ENCODE data around the gene TTLL3. TPM values are rescaled to one million over a fixed set of nuclear protein-coding genes. Genes with fewer than 3 reads are reported as not detected.

The TTLL3 gene
- polyA plus RNA-seq, 1 donor (not counting 4 experiments of a cell fraction or from before 2014, with no cell fraction given) = 11.3 TPM

GRCh38 chr3:9793161-9793781 lies 16.8 kb upstream of the TTLL3 start:
- H3K9me3 ChIP-seq (ENCODE audit: control insufficient read depth, low read depth, low read length) = no peaks in the 10 kb centered on the region
- dilution Hi-C loops (cut with MboI; ENCODE audit: extremely low pct_ligation_motif_present, low sequenced_read_pairs) = no loop called here
- FAIRE-seq (no peak), DNase-seq (ENCODE audit: low read depth, low spot score) (no peak)
- H4K20me1 ChIP-seq (ENCODE audit: control insufficient read depth, extremely low read depth, insufficient read depth, low read length) = peaks cover 2% of the 10 kb centered on the region
- peak overlapping the region; percentile 61 to 100 (median 86) for H3K4me3 ChIP-seq (ENCODE audit: control insufficient read depth in 2 of 3, extremely low read depth in 1 of 3, insufficient read depth in 2 of 3, low read depth in 1 of 3, low read length in 3 of 3)
- H2AFZ ChIP-seq (ENCODE audit: control insufficient read depth, low read length) = peak overlapping the region; percentile 82
- H3K9me1 ChIP-seq (ENCODE audit: control insufficient read depth, extremely low read depth, insufficient read depth, low read length) = no peaks in the 10 kb centered on the region
- H3K9ac ChIP-seq (ENCODE audit: control insufficient read depth, extremely low read depth, insufficient read depth, low read length) = peak overlapping the region; percentile 96
- peak overlapping the region; percentile 98 for H3K4me2 ChIP-seq (ENCODE audit: control insufficient read depth, extremely low read depth, insufficient read depth, low read depth, low read length)
- peak overlapping the region; percentile 81 for H3K27ac ChIP-seq (ENCODE audit: control insufficient read depth, insufficient read depth, low read length)
- TF ChIP-seq CTCF (optimal IDR thresholded peaks at IDR 0.05 in 1 of 3, IDR thresholded peaks at IDR 0.05 in 1 of 3, conservative IDR thresholded peaks at IDR 0.05 in 1 of 3; ENCODE audit: extremely low read depth in 1 of 3, insufficient read depth in 2 of 3, low read length in 3 of 3) (no peak), EZH2 (IDR thresholded peaks at IDR 0.05; ENCODE audit: low read length) (no peak)
- H3K79me2 ChIP-seq (ENCODE audit: control insufficient read depth, insufficient read depth, low read length) = peaks cover 57% of the 10 kb centered on the region
- peaks cover 13 to 27% of the 10 kb centered on the region in 2 experiments for H3K36me3 ChIP-seq (ENCODE audit: control insufficient read depth in 2 of 2, extremely low read depth in 1 of 2, insufficient read depth in 2 of 2, low read length in 2 of 2)
- no peaks in the 10 kb centered on the region for H3K27me3 ChIP-seq (ENCODE audit: control insufficient read depth, extremely low read depth, insufficient read depth, low read length)
- H3K4me1 ChIP-seq (ENCODE audit: control insufficient read depth, extremely low read depth, insufficient read depth, low read length) = peaks cover 14% of the 10 kb centered on the region

- H4K20me1 ChIP-seq (ENCODE audit: control insufficient read depth, extremely low read depth, insufficient read depth, low read length) = peaks cover 2% of the 10 kb centered on the region
- no peak overlapping the region for H3K4me2 ChIP-seq (ENCODE audit: control insufficient read depth, extremely low read depth, insufficient read depth, low read depth, low read length)
- H3K36me3 ChIP-seq (ENCODE audit: control insufficient read depth in 2 of 2, extremely low read depth in 1 of 2, insufficient read depth in 2 of 2, low read length in 2 of 2) = peaks cover 13 to 32% of the 10 kb centered on the region in 2 experiments
- no peak for FAIRE-seq
- no peak overlapping the region for H3K9ac ChIP-seq (ENCODE audit: control insufficient read depth, extremely low read depth, insufficient read depth, low read length)
- no peak overlapping the region for H3K4me3 ChIP-seq (ENCODE audit: control insufficient read depth in 2 of 3, extremely low read depth in 1 of 3, insufficient read depth in 2 of 3, low read depth in 1 of 3, low read length in 3 of 3)
- dilution Hi-C loops (cut with MboI; ENCODE audit: extremely low pct_ligation_motif_present, low sequenced_read_pairs) = no loop called here
- no peaks in the 10 kb centered on the region for H3K9me1 ChIP-seq (ENCODE audit: control insufficient read depth, extremely low read depth, insufficient read depth, low read length)
- peaks cover 59% of the 10 kb centered on the region for H3K79me2 ChIP-seq (ENCODE audit: control insufficient read depth, insufficient read depth, low read length)
- H3K27me3 ChIP-seq (ENCODE audit: control insufficient read depth, extremely low read depth, insufficient read depth, low read length) = no peaks in the 10 kb centered on the region
- H3K9me3 ChIP-seq (ENCODE audit: control insufficient read depth, low read depth, low read length) = no peaks in the 10 kb centered on the region
- no peak for TF ChIP-seq CTCF (optimal IDR thresholded peaks at IDR 0.05 in 1 of 3, IDR thresholded peaks at IDR 0.05 in 1 of 3, conservative IDR thresholded peaks at IDR 0.05 in 1 of 3; ENCODE audit: extremely low read depth in 1 of 3, insufficient read depth in 2 of 3, low read length in 3 of 3)
- no peak for TF ChIP-seq EZH2 (IDR thresholded peaks at IDR 0.05; ENCODE audit: low read length)
- no peak overlapping the region for H3K27ac ChIP-seq (ENCODE audit: control insufficient read depth, insufficient read depth, low read length)
- DNase-seq (ENCODE audit: low read depth, low spot score) = no peak
- no peak overlapping the region for H2AFZ ChIP-seq (ENCODE audit: control insufficient read depth, low read length)
- H3K4me1 ChIP-seq (ENCODE audit: control insufficient read depth, extremely low read depth, insufficient read depth, low read length) = peaks cover 14% of the 10 kb centered on the region
Observed at GRCh38 chr3:9794400-9794799, 15.7 kb upstream of the TTLL3 start.
